Endothelial cell of umbilical vein (primary cell): Measurements from ENCODE around the gene TOM1. TPM values are rescaled to one million over a fixed set of nuclear protein-coding genes. Genes with fewer than 3 reads are reported as not detected.

ENCODE experiments used
- BruUV-seq: library from RNA; stranded (reverse); fragments of 400-500 nt; replicated peaks from 2 replicates; lab custom pipeline; 2021; lab: Mats Ljungman, UMichigan
- CTCF ChIA-PET: fragments of 300-600, 350-600 bp; sonication (Branson Sonifier 250); formaldehyde crosslinking; loops from one replicate; lab custom pipeline; 2021; ENCODE audit warnings: antibody characterized with exemption, inconsistent platforms; lab: Charles Lee
- POLR2A ChIA-PET: fragments of 300-600, 350-600 bp; sonication (Branson Sonifier 250); formaldehyde crosslinking; loops from one replicate; lab custom pipeline; 2021; ENCODE audit warnings: antibody characterized with exemption, inconsistent platforms; lab: Charles Lee
- DNase-seq: peaks from one replicate; pipeline ENCODE4 v3.0.0-alpha.2; 2011; ENCODE audit warnings: low read depth, low spot score
- FAIRE-seq: peaks from 2 replicates; lab custom pipeline; 2011; peaks lifted over from hg19 to GRCh38; lab: Jason Lieb, UNC
- H2AFZ ChIP-seq: 2 replicates; pipeline ENCODE4 v1.6.0; 2012; ENCODE audit warnings: low read depth, low read length, control low read depth, inconsistent platforms
- H3K27ac ChIP-seq: 2 replicates; pipeline ENCODE4 v1.5.1; 2011; ENCODE audit warnings: low read depth, mild to moderate bottlenecking, control low read depth, low read length, moderate library complexity; ENCODE audit not compliant: insufficient read depth
- H3K27me3 ChIP-seq, 2 experiments: 2 replicates each; pipeline versions ENCODE4 v1.6.0 to v1.6.1; 2011; ENCODE audit warnings: low read length in 2 of 2, mixed read lengths in 1 of 2; ENCODE audit not compliant: control insufficient read depth in 2 of 2, insufficient read depth in 2 of 2
- H3K36me3 ChIP-seq, 2 experiments: 2 replicates in 1 of 2; 3 replicates in 1 of 2; pipeline ENCODE4 v1.5.1; 2011; ENCODE audit warnings: low read length in 2 of 2, mild to moderate bottlenecking in 1 of 2, moderate library complexity in 1 of 2; ENCODE audit not compliant: control insufficient read depth in 2 of 2, insufficient read depth in 2 of 2; ENCODE audit errors: extremely low read depth in 1 of 2
- H3K4me1 ChIP-seq: 3 replicates; pipeline ENCODE4 v1.5.1; 2011; ENCODE audit warnings: mild to moderate bottlenecking, low read length; ENCODE audit not compliant: control insufficient read depth, insufficient read depth; ENCODE audit errors: extremely low read depth
- H3K4me2 ChIP-seq: 2 replicates; pipeline ENCODE4 v1.6.1; 2011; ENCODE audit warnings: low read length, control low read depth, mixed read lengths; ENCODE audit not compliant: insufficient read depth
- H3K4me3 ChIP-seq, 3 experiments: fragments of 200-600 bp in 1 of 3; sonication (generic), shearing (Covaris generic) in 1 of 3; replicated peaks in 1 of 3; 2 replicates each; pipeline ENCODE4 v1.5.1; 2011 to 2016; ENCODE audit warnings: control low read depth in 3 of 3, low read length in 3 of 3, mild to moderate bottlenecking in 2 of 3, inconsistent platforms in 1 of 3, low read depth in 1 of 3, moderate library complexity in 1 of 3; ENCODE audit not compliant: insufficient read depth in 1 of 3
- H3K79me2 ChIP-seq: 2 replicates; pipeline ENCODE4 v1.6.0; 2012; ENCODE audit warnings: low read length, inconsistent platforms; ENCODE audit not compliant: control insufficient read depth, insufficient read depth
- H3K9ac ChIP-seq: replicated peaks from 2 replicates; pipeline ENCODE3; 2011; ENCODE audit warnings: low read length, control low read depth; ENCODE audit not compliant: insufficient read depth; ENCODE audit errors: extremely low read depth
- H3K9me1 ChIP-seq: replicated peaks from 3 replicates; pipeline ENCODE4 v1.6.0; 2011; ENCODE audit warnings: mild to moderate bottlenecking, low read length; ENCODE audit not compliant: control insufficient read depth, insufficient read depth; ENCODE audit errors: extremely low read depth
- H3K9me3 ChIP-seq: replicated peaks from 2 replicates; pipeline ENCODE4 v1.5.1; 2012; ENCODE audit warnings: low read length, inconsistent platforms; ENCODE audit not compliant: control insufficient read depth, insufficient read depth
- H4K20me1 ChIP-seq: replicated peaks from 2 replicates; pipeline ENCODE3; 2011; ENCODE audit warnings: mild to moderate bottlenecking, low read length; ENCODE audit not compliant: control insufficient read depth, insufficient read depth; ENCODE audit errors: extremely low read depth
- CTCF ChIP-seq, 2 donors: IDR thresholded peaks; 1 replicate in 1 of 2; 2 replicates in 1 of 2; pipeline ENCODE4 v1.5.1; 2011; ENCODE audit warnings: low read length in 2 of 2, mild to moderate bottlenecking in 2 of 2, moderate library complexity in 2 of 2, control low read depth in 1 of 2, inconsistent platforms in 1 of 2, low read depth in 1 of 2; ENCODE audit not compliant: insufficient read depth in 1 of 2; ENCODE audit errors: extremely low read depth in 1 of 2
- EZH2 ChIP-seq: IDR thresholded peaks from 2 replicates; pipeline ENCODE4 v1.6.1; 2012; ENCODE audit warnings: borderline replicate concordance, low read depth, mild to moderate bottlenecking, moderate library complexity, low read length, inconsistent platforms; ENCODE audit not compliant: severe bottlenecking
- FOS ChIP-seq: IDR thresholded peaks from 2 replicates; pipeline ENCODE4 v1.6.1; 2011; ENCODE audit warnings: mild to moderate bottlenecking, low read length, moderate library complexity, borderline replicate concordance; ENCODE audit not compliant: insufficient read depth
- GATA2 ChIP-seq: IDR thresholded peaks from 2 replicates; pipeline ENCODE4 v1.7.0; 2011; ENCODE audit warnings: low read depth, mild to moderate bottlenecking, moderate library complexity, mixed read lengths, low read length; ENCODE audit not compliant: insufficient read length, insufficient read depth
- JUN ChIP-seq: IDR thresholded peaks from 2 replicates; pipeline ENCODE4 v1.6.1; 2011; ENCODE audit warnings: borderline replicate concordance, low read depth; ENCODE audit not compliant: insufficient read length, insufficient read depth
- MAX ChIP-seq: IDR thresholded peaks from 2 replicates; pipeline ENCODE4 v1.6.1; 2011; ENCODE audit not compliant: insufficient read depth, insufficient read length
- MYC ChIP-seq: IDR thresholded peaks from one replicate; pipeline ENCODE4 v1.6.1; 2011; ENCODE audit warnings: mild to moderate bottlenecking, low read depth, low read length
- POLR2A ChIP-seq: IDR thresholded peaks from 2 replicates; pipeline ENCODE4 v1.6.1; 2012; ENCODE audit warnings: low read depth, mild to moderate bottlenecking, control low read depth, low read length
- POLR2AphosphoS5 ChIP-seq: IDR thresholded peaks from 2 replicates; pipeline ENCODE4 v1.6.1; 2012; ENCODE audit warnings: low read depth, mild to moderate bottlenecking, control low read depth, low read length, moderate library complexity; ENCODE audit not compliant: insufficient read depth
- dilution Hi-C: fragments of 300-500 bp; cut with MboI; formaldehyde crosslinking; loops from one replicate; pipeline ENCODE4 v1.15.0; 2019; ENCODE audit warnings: low sequenced_read_pairs; ENCODE audit not compliant: extremely low pct_ligation_motif_present
- intact Hi-C: fragments of 100-400 bp; cut with micrococcal nuclease; formaldehyde crosslinking; loops from one replicate; pipeline ENCODE4 v1.10.0; 2022
- polyA plus RNA-seq, 4 experiments: library from polyadenylated mRNA; depleted of rRNA in 3 of 4; stranded (reverse) in 3 of 4; unstranded in 1 of 4; fragments of >200 nt; gene quantifications; 2 replicates each; pipeline versions ENCODE4 v1.2.1 to v1.2.3, GENCODE V29; 2011 to 2012; ENCODE audit warnings: missing spikeins in 1 of 4
- total RNA-seq: library from RNA; stranded (reverse); gene quantifications from 2 replicates; pipeline ENCODE4 v1.2.3, GENCODE V29; 2021

The TOM1 gene
- total and polyA plus RNA-seq, 2 donors (not counting 3 experiments of a cell fraction or from before 2014, with no cell fraction given), result 36.4 to 74.4 TPM

- ChIA-PET CTCF (interaction anchor here (1.1 to 3.8 kb wide), 3 partner anchors 13 to 27 kb away, joined by 3 to 17 read pairs (median 4); partner anchors contain the start of gene TOM1), POLR2A (interaction anchor here (0.6 kb wide), 1 partner anchor 152 kb away, joined by 5 read pairs; no protein-coding TSS in a partner anchor)
- H3K27me3 ChIP-seq, result no peaks in the 10 kb centered on the region
- no peaks in the 10 kb centered on the region for H3K9me1 ChIP-seq
- H3K4me2 ChIP-seq, result no peak overlapping the region
- H3K36me3 ChIP-seq, result peaks cover 2 to 40% of the 10 kb centered on the region in 2 experiments
- TF ChIP-seq CTCF (IDR thresholded peaks at IDR 0.05; ENCODE audit: extremely low read depth in 1 of 2, insufficient read depth in 1 of 2, low read depth in 1 of 2, low read length in 2 of 2) (no peak), POLR2A (no peak), EZH2 (no peak), POLR2AphosphoS5 (no peak), JUN (no peak), FOS (no peak), MYC (no peak), MAX (no peak), GATA2 (no peak)
- no peaks in the 10 kb centered on the region for H3K79me2 ChIP-seq
- FAIRE-seq, result no peak
- no peaks in the 10 kb centered on the region for H4K20me1 ChIP-seq
- no peak overlapping the region for H3K9ac ChIP-seq
- dilution Hi-C loops, result no loop called here
- no peak for DNase-seq
- BruUV-seq, result no TSS peak
- no peaks in the 10 kb centered on the region for H3K9me3 ChIP-seq
- H2AFZ ChIP-seq, result no peak overlapping the region
- intact Hi-C loops, result no loop called here
- no peak overlapping the region for H3K4me3 ChIP-seq
- H3K4me1 ChIP-seq, result peaks cover 20% of the 10 kb centered on the region
- no peak overlapping the region for H3K27ac ChIP-seq
Observed at GRCh38 chr22:35326854-35327562, 27.3 kb downstream of the TOM1 start.
